Activated naive CD4-positive, alpha-beta T cell treated with anti-CD3 and anti-CD28 coated beads, Interleukin-2, amount 50 U/mL, for 72 hours (primary cell): ENCODE measurements around the gene MCIDAS. TPM values are rescaled to one million over a fixed set of nuclear protein-coding genes. Genes with fewer than 3 reads are reported as not detected.

ENCODE experiments used
- ATAC-seq, 2 donors: fragments of 150-1000 bp; cut with Tn5 transposase; 2 replicates each; pipeline ENCODE4 v1.10.0; 2021; ENCODE audit warnings: mild to moderate bottlenecking in 2 of 2, moderate library complexity in 2 of 2
- DNase-seq, 2 donors: peaks; one replicate each; pipeline ENCODE4 v3.0.0; 2021 to 2022; ENCODE audit warnings: low spot score in 2 of 2
- H3K27ac Mint-ChIP-seq, 2 donors: one replicate each; pipeline ENCODE4 v1.8.0; 2022; ENCODE audit warnings: mild to moderate bottlenecking in 2 of 2, mixed read lengths in 2 of 2
- H3K36me3 Mint-ChIP-seq, 2 donors: one replicate each; pipeline ENCODE4 v1.8.0; 2022; ENCODE audit warnings: mixed read lengths in 2 of 2
- H3K9me3 Mint-ChIP-seq, 2 donors: one replicate each; pipeline ENCODE4 v1.8.0; 2022; ENCODE audit warnings: mixed read lengths in 2 of 2
- total RNA-seq, 2 donors: library from RNA; stranded (reverse); gene quantifications; one replicate each; pipeline ENCODE4 v1.2.3, GENCODE V29; 2022

The MCIDAS gene
- total RNA-seq, 2 donors from 2014 or later, result 0.18 TPM; not detected in 1

GRCh38 chr5:55226027-55226933, 835 bp downstream of the MCIDAS start:
- peak; percentile 68 to 75 for DNase-seq
- Mint-ChIP-seq H3K27ac (no peak overlapping the region), H3K36me3 (peaks cover 0 to 11% of the 10 kb centered on the region in 2 donors), H3K9me3 (no peaks in the 10 kb centered on the region)
- ATAC-seq, result peak; percentile 57 to 72

- no peaks in the 10 kb centered on the region for H3K9me3 Mint-ChIP-seq
- no peak for ATAC-seq
- H3K27ac Mint-ChIP-seq, result no peak overlapping the region
- peaks cover 0 to 12% of the 10 kb centered on the region in 2 donors for H3K36me3 Mint-ChIP-seq
- no peak for DNase-seq
Observed at GRCh38 chr5:55225346-55225745, 1.8 kb downstream of the MCIDAS start.

DNA sequence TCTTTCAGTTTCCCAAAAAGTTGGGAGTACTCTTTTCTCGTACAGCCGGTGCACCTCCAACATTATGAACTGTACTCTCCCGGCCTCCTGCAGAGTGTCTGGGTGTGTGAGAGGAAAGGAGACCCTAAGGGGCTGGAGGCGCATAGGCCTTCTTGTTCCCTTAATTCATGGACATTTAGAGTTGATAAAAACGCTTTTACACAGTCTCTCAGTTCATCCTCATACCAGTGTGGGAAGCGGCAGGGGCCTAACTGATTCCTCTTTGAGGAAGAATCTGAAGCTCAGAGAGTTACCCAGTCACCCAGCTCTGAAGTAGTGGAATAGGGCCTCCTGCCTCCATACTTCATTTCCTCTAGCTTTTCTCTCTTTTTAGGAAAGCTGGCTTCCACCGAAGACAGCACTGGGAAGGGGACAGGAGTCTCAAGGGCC, 3.3 kb downstream of the MCIDAS start:
- ATAC-seq (no peak), DNase-seq (no peak)
- Mint-ChIP-seq H3K36me3 (peaks cover 0 to 12% of the 10 kb centered on the region in 2 donors), H3K9me3 (no peaks in the 10 kb centered on the region), H3K27ac (no peak overlapping the region)

- Mint-ChIP-seq H3K36me3 (peaks cover 0 to 12% of the 10 kb centered on the region in 2 donors), H3K27ac (no peak overlapping the region), H3K9me3 (no peaks in the 10 kb centered on the region)
- ATAC-seq (no peak), DNase-seq (peak in 1 of 2 donors; percentile 22)
Observed at GRCh38 chr5:55222985-55223811, 3.9 kb downstream of the MCIDAS start.

DNA sequence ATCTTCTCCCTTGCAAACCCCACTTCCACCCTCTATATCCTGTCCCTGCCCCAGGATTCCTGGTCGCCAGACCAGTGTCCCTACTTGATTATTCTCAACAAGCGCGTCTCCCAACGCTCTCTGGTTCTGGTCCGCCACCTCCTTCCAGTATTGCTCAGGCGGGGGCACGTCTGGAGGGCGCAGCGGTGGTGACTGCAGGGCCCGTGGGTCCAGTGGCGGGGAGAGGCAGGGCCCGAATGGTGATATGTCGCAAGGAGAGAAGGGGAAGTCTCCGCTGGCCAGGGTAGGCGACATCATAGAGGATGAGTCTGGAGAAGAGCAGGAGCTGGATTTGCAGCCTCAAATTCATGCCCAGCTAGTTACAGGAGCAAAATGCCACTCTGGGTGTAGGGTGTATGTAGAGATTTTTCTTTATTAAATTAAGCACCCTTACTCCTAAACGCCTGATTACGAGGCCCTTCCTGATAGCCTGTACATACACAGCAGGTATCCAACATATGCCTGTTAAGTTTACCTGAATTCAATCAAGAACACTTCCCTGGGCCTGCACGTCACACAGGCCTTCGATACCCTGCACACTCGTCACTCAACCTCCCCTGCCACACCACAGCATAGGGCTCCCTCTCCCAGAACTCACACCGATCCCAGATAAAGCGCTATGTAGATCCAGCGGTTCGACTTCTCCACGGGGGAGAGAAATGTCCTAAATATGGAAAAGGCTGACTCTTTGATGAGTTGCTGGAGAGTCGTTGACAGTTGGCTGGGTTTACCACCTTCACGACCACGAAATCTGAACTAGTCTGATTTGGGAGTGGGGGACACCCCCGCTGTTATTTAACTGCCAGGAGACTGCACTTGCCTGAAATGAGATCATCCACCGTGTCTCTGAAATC, 4.8 kb downstream of the MCIDAS start:
- ATAC-seq, result no peak
- H3K9me3 Mint-ChIP-seq, result no peaks in the 10 kb centered on the region
- H3K36me3 Mint-ChIP-seq, result peaks cover 0 to 12% of the 10 kb centered on the region in 2 donors
- H3K27ac Mint-ChIP-seq, result no peak overlapping the region
- DNase-seq, result no peak

- H3K9me3 Mint-ChIP-seq, result no peaks in the 10 kb centered on the region
- H3K27ac Mint-ChIP-seq, result no peak overlapping the region
- ATAC-seq (peak; percentile 28 to 52), DNase-seq (peak in 1 of 2 donors; percentile 15)
- peaks cover 0 to 12% of the 10 kb centered on the region in 2 donors for H3K36me3 Mint-ChIP-seq
Observed at GRCh38 chr5:55220433-55221185, 6.5 kb downstream of the MCIDAS start.

DNA sequence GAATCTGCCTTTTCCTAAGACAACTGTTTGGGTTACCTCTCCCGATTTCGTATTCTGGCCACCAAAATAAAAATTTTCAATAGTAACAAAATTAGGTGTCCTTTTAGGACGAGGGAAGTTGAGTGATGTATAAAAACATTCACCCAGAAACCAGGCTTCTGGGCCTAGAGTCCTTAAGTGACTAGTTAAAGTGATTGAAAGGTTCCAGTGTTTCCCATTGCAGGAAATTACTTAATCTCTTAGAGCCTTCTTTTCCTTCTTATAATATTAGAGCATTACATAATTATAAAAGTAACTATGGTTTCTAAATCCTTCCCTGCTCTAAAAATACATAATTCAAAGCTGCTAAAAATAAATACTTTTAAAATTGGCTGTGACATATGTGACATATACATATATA, 7.3 kb downstream of the MCIDAS start:
- H3K9me3 Mint-ChIP-seq, result no peaks in the 10 kb centered on the region
- DNase-seq (no peak), ATAC-seq (no peak)
- peaks cover 0 to 12% of the 10 kb centered on the region in 2 donors for H3K36me3 Mint-ChIP-seq
- no peak overlapping the region for H3K27ac Mint-ChIP-seq

DNA sequence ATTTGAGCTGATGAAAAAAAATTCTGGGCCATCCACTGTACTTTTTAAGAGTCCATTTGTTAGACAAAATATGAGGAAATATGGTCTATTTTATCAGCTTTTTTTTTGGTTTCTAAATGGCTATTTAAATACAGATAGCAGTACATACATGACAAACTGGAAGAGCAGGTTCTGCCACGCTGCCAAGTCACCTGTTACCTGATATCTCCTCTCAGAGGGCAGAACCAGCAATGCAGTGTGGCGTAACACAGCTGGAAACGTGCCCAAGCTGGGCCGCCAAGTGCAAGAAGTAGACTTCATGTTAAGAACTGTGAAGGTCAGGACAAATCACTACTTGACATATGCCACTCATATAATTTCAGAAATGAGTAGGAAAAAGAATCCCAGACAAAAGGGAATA, 8.1 kb downstream of the MCIDAS start:
- no peaks in the 10 kb centered on the region for H3K9me3 Mint-ChIP-seq
- H3K27ac Mint-ChIP-seq, result no peak overlapping the region
- peaks cover 0 to 12% of the 10 kb centered on the region in 2 donors for H3K36me3 Mint-ChIP-seq
- no peak for DNase-seq
- ATAC-seq, result no peak

GRCh38 chr5:55211184-55211874, 15.8 kb downstream of the MCIDAS start:
- no peaks in the 10 kb centered on the region for H3K9me3 Mint-ChIP-seq
- no peaks in the 10 kb centered on the region for H3K36me3 Mint-ChIP-seq
- no peak for ATAC-seq
- no peak overlapping the region for H3K27ac Mint-ChIP-seq
- no peak for DNase-seq

DNA sequence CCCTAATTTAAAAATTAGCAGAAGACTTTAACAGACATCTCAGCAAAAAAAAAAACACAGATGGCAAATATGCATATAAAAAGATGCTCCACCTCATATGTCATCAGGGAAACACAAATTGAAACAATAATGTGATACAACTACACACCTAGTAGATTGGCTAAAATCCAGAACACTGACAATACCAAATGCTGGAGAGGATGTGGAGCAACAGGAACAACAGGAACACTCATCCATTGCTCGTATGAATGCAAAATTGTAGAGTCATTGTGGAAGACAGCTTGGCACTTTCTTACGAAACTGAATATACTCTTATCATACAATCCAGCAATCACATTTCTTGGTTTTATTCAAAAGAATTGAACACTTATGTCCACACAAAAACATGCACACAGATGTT, 22.1 kb downstream of the MCIDAS start:
- DNase-seq, result no peak
- H3K9me3 Mint-ChIP-seq, result no peaks in the 10 kb centered on the region

DNA sequence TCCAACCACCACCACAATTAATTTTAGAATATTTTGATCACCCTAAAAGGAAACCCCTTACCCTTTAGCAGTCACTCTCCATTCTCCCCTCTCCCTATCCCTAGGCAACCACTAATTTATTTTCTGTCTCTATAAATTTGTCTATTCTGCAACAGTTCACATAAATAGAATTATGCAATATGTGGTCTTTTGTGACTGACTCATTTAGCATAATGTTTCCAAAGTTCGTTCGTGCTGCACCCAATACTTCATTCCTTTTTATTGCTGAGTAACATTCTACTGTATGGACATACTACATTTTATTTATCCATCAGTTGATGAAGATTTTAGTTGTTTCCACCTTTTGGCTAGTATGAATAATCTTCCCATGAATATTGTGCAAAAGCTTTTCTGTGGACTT, 36.0 kb downstream of the MCIDAS start:
- DNase-seq, result no peak
- Mint-ChIP-seq H3K9me3 (no peaks in the 10 kb centered on the region), H3K36me3 (no peaks in the 10 kb centered on the region), H3K27ac (no peak overlapping the region)
- ATAC-seq, result no peak

More for the DNA sequence above, 22.1 kb downstream of the MCIDAS start:
- ATAC-seq, result no peak
- Mint-ChIP-seq H3K36me3 (no peaks in the 10 kb centered on the region), H3K27ac (no peak overlapping the region)

GRCh38 chr5:55188656-55189540, 38.2 kb downstream of the MCIDAS start:
- H3K36me3 Mint-ChIP-seq, result no peaks in the 10 kb centered on the region
- no peak for ATAC-seq
- H3K27ac Mint-ChIP-seq, result no peak overlapping the region
- no peaks in the 10 kb centered on the region for H3K9me3 Mint-ChIP-seq
- DNase-seq, result no peak

DNA sequence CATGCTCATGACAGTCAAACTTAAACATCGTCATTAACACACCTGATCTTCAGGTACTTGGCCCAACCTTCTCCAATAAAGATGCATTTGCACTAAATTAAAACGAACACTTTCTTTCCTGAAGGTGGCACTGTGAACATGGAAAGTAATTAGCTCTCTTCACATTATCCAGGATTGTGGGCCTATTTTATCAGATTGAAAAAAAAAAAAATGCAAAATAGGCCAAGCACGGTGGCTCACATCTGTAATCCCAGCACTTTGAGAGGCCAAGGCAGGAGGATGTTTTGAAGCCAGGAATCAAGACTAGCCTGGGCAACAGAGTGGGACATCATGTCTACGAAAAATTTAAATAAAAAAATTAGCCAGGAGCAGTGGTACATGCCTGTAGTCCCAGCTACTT, 39.7 kb downstream of the MCIDAS start:
- ATAC-seq (no peak), DNase-seq (no peak)
- H3K27ac Mint-ChIP-seq, result no peak overlapping the region
- H3K9me3 Mint-ChIP-seq, result no peaks in the 10 kb centered on the region
- no peaks in the 10 kb centered on the region for H3K36me3 Mint-ChIP-seq

- peaks cover 2 to 5% of the 10 kb centered on the region in 2 donors for H3K36me3 Mint-ChIP-seq
- no peak overlapping the region for H3K27ac Mint-ChIP-seq
- no peaks in the 10 kb centered on the region for H3K9me3 Mint-ChIP-seq
- ATAC-seq (no peak), DNase-seq (no peak)
Observed at GRCh38 chr5:55180016-55180415, 47.1 kb downstream of the MCIDAS start.
